ENCODE measurements around the gene DNAAF1. TPM values are rescaled to one million over a fixed set of nuclear protein-coding genes. Genes with fewer than 3 reads are reported as not detected.

Gene DNAAF1
- total and polyA plus RNA-seq, 2 of the 8 experiments (the other 6 are each of a cell fraction or from before 2014, with no cell fraction given): 0.09 to 0.15 TPM

DNA sequence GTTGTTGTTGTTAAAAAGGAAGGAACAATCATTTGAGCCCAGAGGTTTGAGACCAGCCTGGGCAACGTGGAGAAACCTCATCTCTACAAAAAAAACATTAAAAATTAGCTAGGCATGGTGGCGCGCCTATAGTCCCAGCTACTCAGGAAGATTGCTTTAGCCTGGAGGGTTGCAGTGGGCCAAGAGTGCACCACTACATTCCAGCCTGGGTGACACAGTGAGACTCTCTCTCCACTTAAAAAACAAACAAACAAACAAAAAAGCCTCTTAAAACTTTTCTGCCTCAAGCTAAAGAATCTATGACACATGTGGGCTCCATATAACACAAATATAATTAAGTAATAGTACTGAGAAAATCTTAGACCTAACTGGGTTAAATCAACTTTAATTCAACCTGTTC, 40.9 kb upstream of the DNAAF1 start (continued):
- TF ChIP-seq BACH1 (IDR thresholded peaks at IDR 0.05; ENCODE audit: low read length) (no peak), SRF (IDR thresholded peaks at IDR 0.05; ENCODE audit: low read depth, low read length) (no peak), KDM5A (IDR thresholded peaks at IDR 0.05; ENCODE audit: low read length) (no peak)
- TF ChIP-seq, protein P1, sequence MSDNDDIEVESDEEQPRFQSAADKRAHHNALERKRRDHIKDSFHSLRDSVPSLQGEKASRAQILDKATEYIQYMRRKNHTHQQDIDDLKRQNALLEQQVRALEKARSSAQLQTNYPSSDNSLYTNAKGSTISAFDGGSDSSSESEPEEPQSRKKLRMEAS (IDR thresholded peaks at IDR 0.05): no peak

All from H1 (cell line).